Suprapubic skin (tissue), 4 donors: ENCODE data around the gene EXOC7. TPM values are rescaled to one million over a fixed set of nuclear protein-coding genes. Genes with fewer than 3 reads are reported as not detected.
"Not testable (repeated sequence)": the region's sequence is repeated elsewhere in the genome, so short reads cannot be mapped to it uniquely, and the experiment has no call there.

Source experiments
- DNase-seq, 2 donors: peaks; one replicate each; pipeline ENCODE4 v3.0.0-alpha.2; 2019; ENCODE audit warnings: low spot score in 2 of 2
- H3K27ac ChIP-seq: fragments of 200-600 bp; sonication (generic); one replicate; pipeline ENCODE4 v1.5.1; 2019
- H3K27me3 ChIP-seq: fragments of 200-600 bp; sonication (generic); one replicate; pipeline ENCODE4 v1.5.1; 2019
- H3K36me3 ChIP-seq: fragments of 200-600 bp; sonication (generic); one replicate; pipeline ENCODE4 v1.5.1; 2019
- H3K4me1 ChIP-seq: fragments of 200-600 bp; sonication (generic); one replicate; pipeline ENCODE4 v1.5.1; 2019
- H3K4me3 ChIP-seq: fragments of 200-600 bp; sonication (generic); one replicate; pipeline ENCODE4 v1.5.1; 2019; ENCODE audit warnings: mild to moderate bottlenecking
- H3K9me3 ChIP-seq: fragments of 200-600 bp; sonication (generic); one replicate; pipeline ENCODE4 v1.5.1; 2019
- EP300 ChIP-seq: sonication (generic); formaldehyde crosslinking; IDR thresholded peaks from one replicate; pipeline ENCODE4 v1.6.1; 2017; ENCODE audit warnings: antibody characterized with exemption
- POLR2A ChIP-seq, 2 donors: fragments of 450-650 bp; IDR thresholded peaks; one replicate each; pipeline ENCODE4 v1.6.1; 2017; ENCODE audit warnings: antibody characterized with exemption in 2 of 2, mild to moderate bottlenecking in 2 of 2, moderate library complexity in 2 of 2
- POLR2AphosphoS5 ChIP-seq, 3 donors: sonication (generic); formaldehyde crosslinking; IDR thresholded peaks; one replicate each; pipeline ENCODE4 v1.6.1; 2017; ENCODE audit warnings: antibody characterized with exemption in 3 of 3
- WGBS: methylation state at CpG from one replicate; pipeline ENCODE4 v1.1.5; 2018; 5-methylcytosine and 5-hydroxymethylcytosine counted together
- total RNA-seq, 4 donors: library from RNA; depleted of rRNA; stranded (reverse); fragments of >200 nt; gene quantifications; one replicate each; pipeline ENCODE4 v1.1.0, GENCODE V29; 2016
- TF ChIP-seq, protein P1 (sequence below), 2 donors: fragments of 200-600 bp in 1 of 2; fragments of 450-650 bp in 1 of 2; sonication (generic) in 1 of 2; IDR thresholded peaks; one replicate each; pipeline ENCODE4 v1.5.1; 2016 to 2019; ENCODE audit warnings: antibody characterized with exemption in 2 of 2, mild to moderate bottlenecking in 1 of 2, moderate library complexity in 1 of 2

EXOC7 gene
- total RNA-seq, 4 donors from 2014 or later: 67.4 to 108 (median 78.6) TPM

DNA sequence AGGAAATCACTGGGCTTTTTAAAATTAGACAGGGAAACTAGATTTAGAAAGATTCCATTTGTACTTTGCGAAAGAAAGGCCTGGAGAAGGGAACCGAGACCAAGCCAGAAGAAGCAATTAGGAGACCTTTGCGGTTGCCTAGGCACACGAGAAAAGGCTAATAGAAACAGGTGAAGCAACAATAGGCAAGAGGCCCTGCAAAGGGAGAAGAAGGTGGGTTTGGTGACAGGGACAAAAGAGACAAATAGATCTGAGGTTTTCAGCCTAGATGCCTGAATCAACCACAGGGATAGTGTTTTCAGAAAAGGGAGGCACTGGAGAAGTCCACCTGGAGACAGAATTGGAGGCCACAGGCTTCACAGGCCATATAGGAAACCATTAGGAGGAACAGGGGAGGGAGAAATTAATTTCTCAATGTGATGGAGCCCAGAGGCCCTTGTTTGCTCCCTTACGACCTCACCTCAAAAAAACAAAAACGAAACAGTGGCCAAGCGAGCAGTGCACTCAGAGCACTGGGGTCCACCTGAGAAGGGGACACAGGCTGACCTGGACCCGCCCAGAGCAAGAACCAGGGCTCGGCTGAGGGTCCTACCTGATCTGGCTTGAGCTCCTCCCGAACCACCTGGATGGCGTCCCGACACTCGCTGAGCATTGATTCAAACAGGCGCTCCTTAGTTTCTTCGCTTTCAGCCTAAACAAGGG lies 53.6 kb downstream of the EXOC7 start:
- peaks cover 72% of the 10 kb centered on the region for H3K36me3 ChIP-seq
- H3K27ac ChIP-seq: no peak overlapping the region
- no peak for TF ChIP-seq EP300
- no peak for TF ChIP-seq POLR2A (IDR thresholded peaks at IDR 0.05)
- no peak for TF ChIP-seq POLR2AphosphoS5 (IDR thresholded peaks at IDR 0.05)
- TF ChIP-seq, protein P1, sequence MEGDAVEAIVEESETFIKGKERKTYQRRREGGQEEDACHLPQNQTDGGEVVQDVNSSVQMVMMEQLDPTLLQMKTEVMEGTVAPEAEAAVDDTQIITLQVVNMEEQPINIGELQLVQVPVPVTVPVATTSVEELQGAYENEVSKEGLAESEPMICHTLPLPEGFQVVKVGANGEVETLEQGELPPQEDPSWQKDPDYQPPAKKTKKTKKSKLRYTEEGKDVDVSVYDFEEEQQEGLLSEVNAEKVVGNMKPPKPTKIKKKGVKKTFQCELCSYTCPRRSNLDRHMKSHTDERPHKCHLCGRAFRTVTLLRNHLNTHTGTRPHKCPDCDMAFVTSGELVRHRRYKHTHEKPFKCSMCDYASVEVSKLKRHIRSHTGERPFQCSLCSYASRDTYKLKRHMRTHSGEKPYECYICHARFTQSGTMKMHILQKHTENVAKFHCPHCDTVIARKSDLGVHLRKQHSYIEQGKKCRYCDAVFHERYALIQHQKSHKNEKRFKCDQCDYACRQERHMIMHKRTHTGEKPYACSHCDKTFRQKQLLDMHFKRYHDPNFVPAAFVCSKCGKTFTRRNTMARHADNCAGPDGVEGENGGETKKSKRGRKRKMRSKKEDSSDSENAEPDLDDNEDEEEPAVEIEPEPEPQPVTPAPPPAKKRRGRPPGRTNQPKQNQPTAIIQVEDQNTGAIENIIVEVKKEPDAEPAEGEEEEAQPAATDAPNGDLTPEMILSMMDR (IDR thresholded peaks at IDR 0.05): no peak
- H3K4me1 ChIP-seq: peaks cover 41% of the 10 kb centered on the region
- H3K4me3 ChIP-seq: no peak overlapping the region
- 90% methylated on average over 15 of the region's 15 CpGs for WGBS
- DNase-seq: no peak
- H3K27me3 ChIP-seq: no peaks in the 10 kb centered on the region
- H3K9me3 ChIP-seq: no peaks in the 10 kb centered on the region

- Histone ChIP-seq H3K27ac (no peak overlapping the region), H3K27me3 (no peaks in the 10 kb centered on the region), H3K4me3 (no peak overlapping the region), H3K9me3 (no peaks in the 10 kb centered on the region), H3K4me1 (peaks cover 41% of the 10 kb centered on the region), H3K36me3 (peaks cover 72% of the 10 kb centered on the region)
- no peak for DNase-seq
- 89% methylated on average over 3 of the region's 3 CpGs for WGBS
- TF ChIP-seq EP300 (no peak), POLR2AphosphoS5 (IDR thresholded peaks at IDR 0.05) (no peak), POLR2A (IDR thresholded peaks at IDR 0.05) (no peak)
- TF ChIP-seq, protein P1 (IDR thresholded peaks at IDR 0.05): no peak
Measured at GRCh38 chr17:76049239-76049638, 54.3 kb downstream of the EXOC7 start.

- TF ChIP-seq POLR2AphosphoS5 (IDR thresholded peaks at IDR 0.05) (no peak), EP300 (no peak)
- Histone ChIP-seq H3K4me3 (no peak overlapping the region), H3K36me3 (peaks cover 74% of the 10 kb centered on the region), H3K27ac (no peak overlapping the region), H3K9me3 (no peaks in the 10 kb centered on the region), H3K27me3 (no peaks in the 10 kb centered on the region), H3K4me1 (peaks cover 40% of the 10 kb centered on the region)
- 76% methylated on average over 9 of the region's 9 CpGs for WGBS
- no peak for DNase-seq
Measured at GRCh38 chr17:76048711-76049110, 54.9 kb downstream of the EXOC7 start.

DNA sequence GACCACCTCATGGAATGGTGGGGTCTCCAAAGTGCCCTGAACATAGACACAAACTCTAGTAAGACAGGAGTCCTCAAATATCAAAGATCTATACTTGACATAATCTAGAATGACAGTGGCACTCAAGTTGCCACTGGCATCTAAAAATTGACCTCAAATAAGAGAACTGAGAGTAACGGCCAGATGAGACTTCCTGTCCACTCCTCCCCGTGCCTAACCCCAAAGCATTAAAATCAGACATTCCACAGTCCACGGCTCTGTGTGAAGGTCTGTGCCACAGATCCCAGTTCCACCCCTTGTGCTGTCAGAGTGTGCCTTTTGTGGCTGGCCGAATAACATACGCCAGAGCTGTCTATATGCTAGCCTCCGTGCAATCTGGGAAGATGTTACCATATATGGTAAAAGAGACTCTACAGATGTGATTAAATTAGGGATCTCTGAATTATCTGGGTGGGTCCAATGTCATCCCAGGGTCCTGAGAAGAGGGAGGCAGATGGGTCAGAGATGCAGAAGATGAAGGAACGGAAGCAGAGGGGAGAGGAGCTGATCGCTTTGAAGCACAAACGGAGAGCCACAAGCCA lies 55.5 kb downstream of the EXOC7 start:
- Histone ChIP-seq H3K4me3 (no peak overlapping the region), H3K9me3 (no peaks in the 10 kb centered on the region), H3K27me3 (no peaks in the 10 kb centered on the region), H3K27ac (no peak overlapping the region), H3K4me1 (peaks cover 41% of the 10 kb centered on the region), H3K36me3 (peaks cover 80% of the 10 kb centered on the region)
- no peak for DNase-seq
- TF ChIP-seq POLR2AphosphoS5 (IDR thresholded peaks at IDR 0.05) (no peak), POLR2A (IDR thresholded peaks at IDR 0.05) (no peak), EP300 (no peak)
- TF ChIP-seq, protein P1 (IDR thresholded peaks at IDR 0.05): no peak
- 86% methylated on average over 9 of the region's 9 CpGs for WGBS

DNA sequence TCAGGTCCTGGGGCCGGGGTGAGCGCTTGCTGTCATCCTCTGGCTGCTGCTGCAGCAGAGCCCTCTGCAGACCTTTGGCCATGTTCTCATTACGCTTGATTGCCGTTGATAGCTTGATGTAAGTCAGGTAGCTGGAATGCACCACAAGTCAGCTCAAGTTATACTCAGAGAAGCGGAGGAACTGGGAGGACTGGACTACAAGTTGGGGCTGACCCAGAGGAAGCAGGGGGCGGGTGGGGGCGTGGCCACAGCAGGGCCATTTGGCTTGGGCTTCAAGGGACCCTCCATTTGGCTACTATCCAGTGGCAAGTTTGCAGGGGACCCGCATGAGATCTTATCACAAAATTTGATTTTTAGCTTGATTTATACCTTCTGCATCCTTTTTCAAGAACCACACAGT lies 57.5 kb downstream of the EXOC7 start:
- H3K27ac ChIP-seq: no peak overlapping the region
- WGBS: 80% methylated on average over 8 of the region's 8 CpGs
- H3K27me3 ChIP-seq: no peaks in the 10 kb centered on the region
- H3K36me3 ChIP-seq: peaks cover 95% of the 10 kb centered on the region
- H3K4me3 ChIP-seq: no peak overlapping the region
- H3K4me1 ChIP-seq: peaks cover 28% of the 10 kb centered on the region
- TF ChIP-seq EP300 (no peak), POLR2AphosphoS5 (IDR thresholded peaks at IDR 0.05) (no peak), POLR2A (IDR thresholded peaks at IDR 0.05) (no peak)
- TF ChIP-seq, protein P1 (IDR thresholded peaks at IDR 0.05): no peak
- DNase-seq: no peak
- no peaks in the 10 kb centered on the region for H3K9me3 ChIP-seq

GRCh38 chr17:76044475-76045007 lies 59.0 kb downstream of the EXOC7 start:
- Histone ChIP-seq H3K4me1 (peaks cover 15% of the 10 kb centered on the region), H3K27ac (peak overlapping the region; percentile 35), H3K36me3 (peaks cover 100% of the 10 kb centered on the region)
- not testable (repeated sequence) for DNase-seq, H3K27me3 ChIP-seq, H3K4me3 ChIP-seq, H3K9me3 ChIP-seq
- 50% methylated on average over 11 of the region's 11 CpGs for WGBS

DNA sequence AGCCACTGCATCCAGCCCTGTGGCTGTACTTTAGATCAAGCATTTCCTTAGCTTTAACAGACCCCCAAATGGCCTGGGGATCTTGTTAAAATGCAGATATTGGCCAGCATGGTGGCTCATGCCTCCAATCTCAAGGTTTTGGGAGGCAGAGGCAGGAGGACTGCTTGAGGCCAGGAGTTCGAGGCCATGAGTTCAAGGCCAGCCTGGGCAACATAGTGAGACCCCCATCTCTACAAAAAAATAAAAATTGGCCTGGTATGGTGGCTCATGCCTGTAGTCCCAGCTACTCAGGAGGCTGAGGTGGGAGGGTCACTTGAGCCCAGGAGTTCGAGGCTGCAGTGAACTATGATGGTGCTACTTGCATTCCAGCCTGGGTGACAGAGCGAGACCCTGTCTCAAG lies 60.7 kb downstream of the EXOC7 start:
- not testable (repeated sequence) for H3K9me3 ChIP-seq, DNase-seq, H3K27ac ChIP-seq, H3K27me3 ChIP-seq, H3K4me3 ChIP-seq
- H3K4me1 ChIP-seq: peaks cover 13% of the 10 kb centered on the region
- peaks cover 100% of the 10 kb centered on the region for H3K36me3 ChIP-seq
- 93% methylated on average over 3 of the region's 3 CpGs for WGBS
